ENCODE measurements around the gene APPL1.
"Not testable (repeated sequence)": the region's sequence is repeated elsewhere in the genome, so short reads cannot be mapped to it uniquely, and the experiment has no call there.

The APPL1 gene

GRCh38 chr3:57268416-57268815, 40.9 kb downstream of the APPL1 start:
- DNase-seq (ENCODE audit: low spot score) = no peak

GRCh38 chr3:57274845-57275244, 47.3 kb downstream of the APPL1 start:
- DNase-seq (ENCODE audit: low spot score) = no peak

DNA sequence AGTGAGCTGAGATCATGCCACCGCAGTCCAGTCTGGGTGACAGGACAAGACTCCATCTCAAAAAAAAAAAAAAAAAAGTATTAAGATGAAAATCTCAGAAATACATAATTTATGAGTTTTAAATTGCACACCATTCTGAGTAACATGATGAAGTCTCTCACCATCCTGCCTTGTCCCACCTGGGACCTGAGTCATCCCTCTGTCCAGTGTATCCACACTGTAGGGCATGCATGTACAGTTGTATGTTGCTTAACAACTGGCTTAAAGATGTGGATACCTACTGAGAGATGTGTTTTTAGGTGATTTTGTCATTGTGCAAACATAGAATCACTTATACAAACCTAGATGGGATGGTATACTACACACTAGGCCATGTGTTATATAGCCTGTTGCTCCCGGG, 47.9 kb downstream of the APPL1 start:
- DNase-seq (ENCODE audit: low spot score) = no peak

GRCh38 chr3:57278237-57278636, 50.7 kb downstream of the APPL1 start:
- DNase-seq (ENCODE audit: low spot score) = no peak

DNA sequence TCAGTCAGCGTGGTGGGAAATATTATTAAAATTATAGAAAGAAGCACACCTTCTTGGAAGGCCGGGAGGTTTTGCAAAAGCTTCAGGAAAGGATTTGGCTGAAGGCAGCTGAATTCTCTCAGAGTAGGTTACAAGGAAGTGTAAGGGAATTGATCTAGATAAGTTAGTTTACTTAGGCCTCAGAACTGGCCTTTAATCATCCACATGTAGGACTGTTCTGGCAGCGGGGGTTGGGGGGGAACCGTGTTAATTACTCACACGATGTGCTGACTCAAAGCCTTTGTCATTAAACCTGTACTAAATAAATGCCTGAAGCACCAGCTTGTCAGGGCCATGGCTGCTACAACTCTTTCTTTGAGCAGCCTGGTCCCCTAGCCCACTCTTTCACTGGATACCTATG, 52.2 kb downstream of the APPL1 start:
- DNase-seq (ENCODE audit: low spot score) = no peak

DNA sequence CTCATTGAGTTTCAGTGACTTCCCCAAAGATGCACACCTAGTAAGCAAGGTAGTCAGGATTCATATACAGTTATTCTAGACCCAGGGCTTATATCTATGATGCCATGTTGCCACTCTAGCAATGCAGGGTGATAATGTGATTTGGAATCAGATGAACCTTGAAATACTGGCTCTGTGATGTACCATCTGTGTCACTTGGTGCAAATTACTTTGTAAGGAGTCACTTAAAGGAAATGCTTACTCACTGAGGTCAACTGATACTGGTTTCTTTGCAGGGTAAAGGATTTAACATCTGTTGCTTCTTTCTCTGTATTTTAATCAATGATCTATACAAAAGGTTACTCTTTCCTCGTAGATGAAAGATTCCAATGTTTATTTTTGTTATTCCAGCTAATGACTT, 54.2 kb downstream of the APPL1 start:
- no peak for DNase-seq (ENCODE audit: low spot score)

- no peak for DNase-seq (ENCODE audit: low spot score)
Measured at GRCh38 chr3:57283334-57283733, 55.8 kb downstream of the APPL1 start.

- DNase-seq (ENCODE audit: low spot score) = no peak
Measured at GRCh38 chr3:57287205-57287604, 59.7 kb downstream of the APPL1 start.

GRCh38 chr3:57288403-57288802, 60.9 kb downstream of the APPL1 start:
- no peak for DNase-seq (ENCODE audit: low spot score)

- no peak for DNase-seq (ENCODE audit: low spot score)
Measured at GRCh38 chr3:57292159-57292896, 64.8 kb downstream of the APPL1 start, which contains the start of gene ASB14. ASB14 (minus strand) TSS chr3:57292685; CDS start chr3:57292033, 652 bp downstream.

DNA sequence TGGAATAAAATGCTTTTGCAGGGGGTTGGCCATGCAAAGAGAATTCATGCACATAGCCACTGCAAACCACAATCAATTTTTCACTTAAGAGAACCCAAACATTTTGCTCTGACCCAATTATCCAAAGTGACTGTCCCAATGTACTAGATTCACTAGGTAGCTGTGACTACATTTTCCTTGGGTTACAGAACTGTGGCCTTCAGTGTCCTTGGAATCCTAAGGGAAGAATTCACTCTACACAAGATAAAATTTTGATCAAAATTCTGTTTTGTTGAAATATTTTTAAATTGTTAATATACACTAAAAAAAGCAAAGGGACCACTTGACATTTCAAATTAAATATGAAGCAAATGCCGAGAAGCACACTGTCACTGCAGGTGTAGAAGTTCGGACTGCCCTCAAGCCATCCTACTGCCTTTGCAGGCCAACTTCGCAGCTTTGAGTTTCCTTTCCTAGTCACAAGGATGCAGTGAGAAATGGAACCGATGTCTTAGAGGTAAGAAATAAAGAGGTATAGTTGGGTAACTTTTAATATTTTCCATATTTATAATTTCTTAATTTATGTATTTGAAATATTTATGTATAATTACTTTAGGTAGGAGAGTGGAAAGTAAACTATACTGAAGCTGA, 65.5 kb downstream of the APPL1 start:
- no peak for DNase-seq (ENCODE audit: low spot score)

- DNase-seq (ENCODE audit: low spot score) = no peak
Measured at GRCh38 chr3:57298041-57298440, 70.5 kb downstream of the APPL1 start.

GRCh38 chr3:57303520-57303919, 76.0 kb downstream of the APPL1 start:
- not testable (repeated sequence) for DNase-seq (ENCODE audit: low spot score)

- no peak for DNase-seq (ENCODE audit: low spot score)
Measured at GRCh38 chr3:57309769-57310360, 82.3 kb downstream of the APPL1 start.

DNA sequence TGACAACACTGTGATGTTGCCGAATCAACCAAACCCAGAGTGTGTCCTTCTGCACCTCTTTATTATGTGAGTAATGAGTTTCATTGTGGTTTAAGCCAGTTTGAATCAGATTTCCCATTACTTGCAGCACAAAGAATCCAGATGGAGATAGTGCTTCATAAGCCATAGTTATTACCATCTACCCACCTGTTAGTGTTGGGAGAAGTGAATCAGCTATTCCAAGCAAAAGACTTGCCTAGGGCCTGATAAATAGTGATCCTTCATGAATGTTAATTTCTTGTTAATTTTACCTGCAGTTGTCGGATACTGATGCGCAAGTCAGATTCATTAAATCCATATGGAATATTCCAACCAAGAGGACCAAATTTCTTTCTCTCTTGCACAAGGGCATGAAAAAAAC, 86.7 kb downstream of the APPL1 start:
- DNase-seq (ENCODE audit: low spot score) = no peak
